HG03103 (cell line): ENCODE results near the gene S1PR5.
A peak's percentile ranks its signal among the peaks of the same experiment; 100 is the strongest.
"Not testable (repeated sequence)": the region's sequence is repeated elsewhere in the genome, so short reads cannot be mapped to it uniquely, and the experiment has no call there.

Experiments used
- ATAC-seq: cut with Tn5 transposase; IDR thresholded peaks from one replicate; pipeline ENCODE4 v1.9.1; 2021; ENCODE audit warnings: low read depth; ENCODE audit not compliant: unreplicated experiment

The S1PR5 gene

GRCh38 chr19:10546817-10547216 lies 29.6 kb upstream of the S1PR5 start:
- ATAC-seq = no peak

- ATAC-seq = no peak
These were observed 27.6 kb upstream of the S1PR5 start for GRCh38 chr19:10544753-10545251.

- peak; percentile 16 for ATAC-seq
These were observed 27.1 kb upstream of the S1PR5 start for GRCh38 chr19:10544242-10544752.

DNA sequence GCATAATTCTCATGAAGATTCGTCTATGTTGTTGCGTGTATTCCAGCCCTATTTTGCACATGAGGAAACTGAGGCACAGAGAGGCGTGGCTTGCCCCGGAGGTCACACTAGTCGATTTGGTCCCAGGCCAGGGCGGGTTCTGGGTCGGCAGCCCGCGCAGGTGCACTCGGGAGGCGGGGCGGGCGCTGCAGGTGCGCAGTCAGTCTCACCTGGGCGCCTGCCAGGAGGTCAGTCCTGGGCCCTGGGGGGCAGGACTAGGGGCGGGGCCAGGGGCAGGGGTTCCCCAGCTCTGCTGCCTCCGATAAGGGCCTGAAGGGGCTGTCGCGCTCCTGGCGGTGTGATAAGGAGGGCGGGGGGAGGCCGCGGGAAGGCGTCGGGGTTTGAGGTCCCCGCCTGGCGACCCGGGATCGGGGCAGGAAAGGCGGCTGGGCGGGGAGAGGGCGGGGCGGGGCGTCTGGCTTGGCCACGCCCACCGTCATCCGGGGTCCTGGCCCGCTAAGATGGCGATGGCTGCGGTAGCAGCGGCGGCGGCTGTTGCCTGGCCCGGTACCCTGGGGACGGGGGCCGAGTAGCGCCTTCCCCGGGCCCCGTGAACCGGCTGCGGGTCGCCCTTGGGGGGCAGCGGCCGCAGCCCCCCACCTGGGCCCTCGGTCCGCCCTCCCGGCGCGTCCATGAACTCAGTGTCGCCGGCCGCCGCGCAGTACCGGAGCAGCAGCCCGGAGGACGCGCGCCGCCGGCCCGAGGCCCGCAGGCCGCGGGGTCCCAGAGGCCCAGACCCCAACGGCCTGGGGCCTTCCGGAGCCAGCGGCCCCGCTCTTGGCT lies 26.4 kb upstream of the S1PR5 start, which contains the start of gene ATG4D:
ATG4D (plus strand) TSS at position 485 of the 822 bp plus-strand sequence; CDS start at position 672, 187 bp downstream.
- ATAC-seq = peak; percentile 56

DNA sequence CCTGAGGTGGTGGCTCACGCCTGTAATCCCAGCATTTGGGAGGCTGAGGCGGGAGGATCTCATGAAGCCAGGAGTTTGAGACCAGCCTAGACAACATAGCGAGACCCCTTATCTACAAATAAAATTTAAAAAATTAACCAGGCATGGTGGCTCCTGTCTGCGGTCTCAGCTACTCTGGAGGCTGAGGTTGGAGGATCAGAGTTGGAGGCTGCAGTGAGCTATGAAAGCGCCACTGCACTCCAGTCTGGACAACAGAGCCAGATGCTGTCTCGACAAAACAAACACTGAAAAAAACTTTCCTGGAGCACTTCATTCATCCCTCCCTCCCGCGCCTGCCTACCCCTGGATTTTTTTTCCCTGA lies 25.8 kb upstream of the S1PR5 start:
- no peak for ATAC-seq

DNA sequence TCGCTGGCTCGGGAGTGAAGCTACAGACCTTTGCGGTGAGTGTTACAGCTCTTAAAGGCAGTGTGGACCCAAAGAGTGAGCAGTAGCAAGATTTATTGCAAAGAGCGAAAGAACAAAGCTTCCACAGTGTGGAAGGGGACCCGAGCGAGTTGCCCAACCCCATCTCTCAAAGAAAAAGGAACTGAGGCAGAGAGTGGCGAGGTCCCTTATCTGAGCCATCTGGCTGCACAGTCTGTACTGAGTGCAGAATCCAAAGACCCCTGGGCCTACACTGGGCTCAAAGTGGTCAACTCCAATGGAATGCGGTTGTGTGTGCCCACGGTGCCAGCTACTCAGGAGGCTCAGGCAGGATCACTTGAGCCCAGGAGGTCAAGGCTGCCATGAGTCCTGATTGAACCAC lies 21.8 kb upstream of the S1PR5 start:
- not testable (repeated sequence) for ATAC-seq

- no peak for ATAC-seq
These were observed 21.1 kb upstream of the S1PR5 start for GRCh38 chr19:10538204-10538983.

DNA sequence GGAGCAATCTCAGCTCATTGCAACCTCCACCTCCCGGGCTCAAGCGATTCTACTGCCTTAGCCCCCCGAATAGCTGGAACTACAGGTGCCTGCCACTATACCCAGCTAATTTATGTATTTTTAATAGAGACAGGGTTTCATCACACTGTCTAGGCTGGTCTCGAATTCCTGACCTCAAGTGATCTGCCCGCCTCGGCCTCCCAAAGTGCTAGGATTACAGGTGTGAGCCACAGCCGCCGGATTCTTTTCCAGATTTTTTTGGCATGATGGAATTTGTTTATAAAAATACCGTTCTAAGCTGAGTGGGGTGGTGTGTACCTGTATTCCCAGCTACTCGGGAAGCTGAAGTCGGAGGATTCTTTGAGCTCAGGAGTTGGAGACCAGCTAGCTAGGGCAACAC lies 20.4 kb upstream of the S1PR5 start:
- ATAC-seq = no peak

DNA sequence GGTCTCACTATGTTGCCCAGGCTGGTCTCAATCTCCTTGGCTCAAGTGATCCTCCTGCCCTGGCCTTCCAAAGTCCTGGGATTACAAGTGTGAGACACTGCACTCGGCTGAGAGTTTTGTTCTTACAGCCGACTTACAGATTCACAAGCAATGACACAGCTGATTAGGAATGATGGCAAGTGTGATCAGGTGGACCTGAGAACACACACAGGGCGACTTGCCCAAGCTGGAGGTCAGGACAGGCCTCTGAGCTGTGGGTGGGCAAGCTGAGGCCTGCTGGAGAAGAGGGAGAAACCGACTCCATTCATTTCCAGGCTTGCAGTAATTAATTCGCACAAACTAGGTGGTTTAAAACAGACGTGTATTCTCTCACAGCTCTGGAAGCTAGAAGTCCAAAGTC lies 18.4 kb upstream of the S1PR5 start:
- no peak for ATAC-seq

GRCh38 chr19:10533646-10534386 lies 16.6 kb upstream of the S1PR5 start:
- no peak for ATAC-seq

DNA sequence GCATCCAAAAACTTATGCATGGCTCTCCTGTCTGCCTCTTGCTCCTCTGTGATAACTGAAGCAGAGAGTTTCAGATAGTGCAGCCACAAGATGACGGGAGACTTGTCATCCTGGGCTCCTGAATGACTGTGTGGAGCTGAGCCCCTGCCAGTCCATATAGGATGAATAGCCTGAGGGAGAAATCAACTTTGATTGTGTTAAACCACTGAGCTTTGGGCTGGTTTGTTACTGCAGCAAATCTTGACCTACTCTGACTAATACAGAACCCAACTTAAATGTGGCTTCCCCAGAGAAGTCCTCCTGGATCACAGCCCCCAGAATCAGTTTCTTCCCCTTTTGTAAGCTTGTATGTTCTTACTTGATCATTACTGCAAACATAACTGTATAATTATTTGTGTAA lies 15.2 kb upstream of the S1PR5 start:
- no peak for ATAC-seq

GRCh38 chr19:10526887-10527286 lies 9.6 kb upstream of the S1PR5 start:
- not testable (repeated sequence) for ATAC-seq

DNA sequence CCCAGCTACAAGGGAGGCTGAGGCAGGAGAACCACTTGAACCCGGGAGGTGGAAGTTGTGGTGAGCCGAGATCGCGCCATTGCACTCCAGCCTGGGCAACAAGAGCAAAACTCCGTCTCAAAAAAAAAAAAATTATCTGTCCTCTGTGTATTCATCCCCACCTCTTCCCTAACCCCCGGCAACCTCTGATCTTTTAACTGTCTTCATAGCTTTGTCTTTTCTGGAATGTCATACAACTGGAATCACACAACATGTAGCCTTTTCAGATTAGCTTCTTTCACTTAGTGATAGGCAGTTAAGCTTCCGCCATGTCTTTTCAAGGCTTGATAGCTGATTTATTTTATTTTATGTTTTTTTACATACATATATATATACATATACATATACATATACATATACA lies 8.4 kb upstream of the S1PR5 start:
- ATAC-seq = no peak

GRCh38 chr19:10523135-10523636 lies 5.9 kb upstream of the S1PR5 start:
- ATAC-seq = no peak

GRCh38 chr19:10521461-10522171 lies 4.4 kb upstream of the S1PR5 start:
- no peak for ATAC-seq

GRCh38 chr19:10520652-10521318 lies 3.5 kb upstream of the S1PR5 start:
- no peak for ATAC-seq

GRCh38 chr19:10519421-10519820 lies 2.2 kb upstream of the S1PR5 start:
- no peak for ATAC-seq

GRCh38 chr19:10518444-10519361 lies 1.5 kb upstream of the S1PR5 start:
- ATAC-seq = no peak
